Measurements from ENCODE around the gene PAK2. TPM values are rescaled to one million over a fixed set of nuclear protein-coding genes. Genes with fewer than 3 reads are reported as not detected.
A peak's percentile ranks its signal among the peaks of the same experiment; 100 is the strongest.

The PAK2 gene
- total RNA-seq, 1 experiment from 2014 or later = 69.6 TPM

- TF ChIP-seq SP1 (IDR thresholded peaks at IDR 0.05; ENCODE audit: low read depth) = no peak; the same call in 1 of the 2 replicates
- TF ChIP-seq MAX (IDR thresholded peaks at IDR 0.05) = peak; percentile 64
- no peak for TF ChIP-seq ZNF274 (IDR thresholded peaks at IDR 0.05; ENCODE audit: low read depth, low read length)
Measured at GRCh38 chr3:196867507-196868296, 128.0 kb downstream of the PAK2 start, which contains the start of gene SENP5 (continued).

- no peaks in the 10 kb centered on the region for H3K27me3 ChIP-seq (ENCODE audit: insufficient read depth, low read length)
- H3K27ac ChIP-seq (ENCODE audit: low read depth, low read length) = peak overlapping the region; percentile 57
- no peak overlapping the region for H2AFZ ChIP-seq (ENCODE audit: low read depth, low read length, poor library complexity, severe bottlenecking)
- no peaks in the 10 kb centered on the region for H3K9me2 ChIP-seq (ENCODE audit: insufficient read depth)
- ChIA-PET POLR2A (interaction anchor here (0.8 to 1.4 kb wide), 4 partner anchors 13 to 129 kb away, joined by 3 to 6 read pairs (median 4); partner anchors contain the start of genes NCBP2 and PAK2), RAD21 (ENCODE audit: low non-redundant PET in 1 of 2, low total read pairs in 2 of 2, uncharacterized antibody in 2 of 2, unreplicated experiment in 2 of 2) (no interaction called here), CTCF (interaction anchor here (1.2 to 1.3 kb wide), 2 partner anchors 31 to 74 kb away, joined by 3 to 5 read pairs; partner anchors contain the start of gene NCBP2)
- TF ChIP-seq POLR2AphosphoS5 (IDR thresholded peaks at IDR 0.05; ENCODE audit: low read depth, low read length) = no peak
- TF ChIP-seq FOSL1 (IDR thresholded peaks at IDR 0.05; ENCODE audit: low read depth) = no peak
- TF ChIP-seq ZNF274 (IDR thresholded peaks at IDR 0.05; ENCODE audit: low read depth, low read length) = no peak
- peak overlapping the region; percentile 82 for H3K9ac ChIP-seq (ENCODE audit: low read length)
- no peaks in the 10 kb centered on the region for H3K9me3 ChIP-seq (ENCODE audit: control insufficient read depth in 1 of 2, insufficient read depth in 1 of 2, low read depth in 1 of 2, low read length in 2 of 2)
- H3K79me2 ChIP-seq (ENCODE audit: insufficient read depth, low read length) = peaks cover 54% of the 10 kb centered on the region
- H3K4me3 ChIP-seq (replicated peaks in 1 of 2; ENCODE audit: low read depth in 1 of 2, low read length in 2 of 2) = peak overlapping the region; percentile 79 to 97
- intact Hi-C loops (cut with micrococcal nuclease) = no loop called here
- H3K4me2 ChIP-seq (ENCODE audit: low read length) = peak overlapping the region; percentile 79
- BruUV-seq (replicated peaks) = no TSS peak
- peaks cover 0 to 4% of the 10 kb centered on the region in 2 experiments; a peak in 2 of 4 replicates for H3K36me3 ChIP-seq (ENCODE audit: control insufficient read depth in 1 of 2, insufficient read depth in 2 of 2, low read length in 2 of 2)
- H3K4me1 ChIP-seq (ENCODE audit: control insufficient read depth in 1 of 2, insufficient read depth in 2 of 2, low read length in 2 of 2) = peaks cover 7 to 13% of the 10 kb centered on the region in 2 experiments; a peak in 3 of 4 replicates
- H4K20me1 ChIP-seq (ENCODE audit: insufficient read depth) = peaks cover 5% of the 10 kb centered on the region; the same call in 1 of the 2 replicates
- peak; percentile 33 for ATAC-seq
- no peak for DNase-seq (ENCODE audit: low read depth, low spot score)
Measured at GRCh38 chr3:196868297-196868661, 128.6 kb downstream of the PAK2 start.

GRCh38 chr3:196872316-196872715, 132.7 kb downstream of the PAK2 start:
- Histone ChIP-seq H3K9me2 (ENCODE audit: insufficient read depth) (no peaks in the 10 kb centered on the region), H3K9ac (ENCODE audit: low read length) (no peak overlapping the region), H3K4me3 (replicated peaks in 1 of 2; ENCODE audit: low read depth in 1 of 2, low read length in 2 of 2) (no peak overlapping the region), H3K27me3 (ENCODE audit: insufficient read depth, low read length) (no peaks in the 10 kb centered on the region), H3K36me3 (ENCODE audit: control insufficient read depth in 1 of 2, insufficient read depth in 2 of 2, low read length in 2 of 2) (peaks cover 0 to 4% of the 10 kb centered on the region in 2 experiments; a peak in 2 of 4 replicates), H4K20me1 (ENCODE audit: insufficient read depth) (peaks cover 9% of the 10 kb centered on the region; the same call in 1 of the 2 replicates), H3K4me2 (ENCODE audit: low read length) (no peak overlapping the region), H3K9me3 (ENCODE audit: control insufficient read depth in 1 of 2, insufficient read depth in 1 of 2, low read depth in 1 of 2, low read length in 2 of 2) (no peaks in the 10 kb centered on the region), H3K27ac (ENCODE audit: low read depth, low read length) (no peak overlapping the region), H3K4me1 (ENCODE audit: control insufficient read depth in 1 of 2, insufficient read depth in 2 of 2, low read length in 2 of 2) (peaks cover 7 to 9% of the 10 kb centered on the region in 2 experiments; a peak in 3 of 4 replicates), H3K79me2 (ENCODE audit: insufficient read depth, low read length) (peaks cover 94% of the 10 kb centered on the region), H2AFZ (ENCODE audit: low read depth, low read length, poor library complexity, severe bottlenecking) (no peak overlapping the region)
- DNase-seq (ENCODE audit: low read depth, low spot score) (no peak), ATAC-seq (no peak)
- POLR2A ChIA-PET = no interaction called here
- CTCF ChIA-PET = no interaction called here
- no TSS peak for BruUV-seq (replicated peaks)
- RAD21 ChIA-PET (ENCODE audit: low non-redundant PET in 1 of 2, low total read pairs in 2 of 2, uncharacterized antibody in 2 of 2, unreplicated experiment in 2 of 2) = no interaction called here
- TF ChIP-seq REST (IDR thresholded peaks at IDR 0.05; ENCODE audit: low read depth) = no peak
- TF ChIP-seq POLR2AphosphoS5 (IDR thresholded peaks at IDR 0.05; ENCODE audit: low read depth, low read length) = no peak
- no peak for TF ChIP-seq SIN3A (IDR thresholded peaks at IDR 0.05; ENCODE audit: low read depth)
- TF ChIP-seq ZFX (IDR thresholded peaks at IDR 0.05) = no peak
- intact Hi-C loops (cut with micrococcal nuclease) = no loop called here

All from HCT116 (cell line).